GM19438 (cell line): Measurements from ENCODE around the gene CLK3.
A peak's percentile ranks its signal among the peaks of the same experiment; 100 is the strongest.
"Not testable (repeated sequence)": the region's sequence is repeated elsewhere in the genome, so short reads cannot be mapped to it uniquely, and the experiment has no call there.

Source experiments
- ATAC-seq: cut with Tn5 transposase; IDR thresholded peaks from one replicate; pipeline ENCODE4 v1.9.1; 2021; ENCODE audit warnings: low read depth; ENCODE audit not compliant: unreplicated experiment

CLK3 gene

DNA sequence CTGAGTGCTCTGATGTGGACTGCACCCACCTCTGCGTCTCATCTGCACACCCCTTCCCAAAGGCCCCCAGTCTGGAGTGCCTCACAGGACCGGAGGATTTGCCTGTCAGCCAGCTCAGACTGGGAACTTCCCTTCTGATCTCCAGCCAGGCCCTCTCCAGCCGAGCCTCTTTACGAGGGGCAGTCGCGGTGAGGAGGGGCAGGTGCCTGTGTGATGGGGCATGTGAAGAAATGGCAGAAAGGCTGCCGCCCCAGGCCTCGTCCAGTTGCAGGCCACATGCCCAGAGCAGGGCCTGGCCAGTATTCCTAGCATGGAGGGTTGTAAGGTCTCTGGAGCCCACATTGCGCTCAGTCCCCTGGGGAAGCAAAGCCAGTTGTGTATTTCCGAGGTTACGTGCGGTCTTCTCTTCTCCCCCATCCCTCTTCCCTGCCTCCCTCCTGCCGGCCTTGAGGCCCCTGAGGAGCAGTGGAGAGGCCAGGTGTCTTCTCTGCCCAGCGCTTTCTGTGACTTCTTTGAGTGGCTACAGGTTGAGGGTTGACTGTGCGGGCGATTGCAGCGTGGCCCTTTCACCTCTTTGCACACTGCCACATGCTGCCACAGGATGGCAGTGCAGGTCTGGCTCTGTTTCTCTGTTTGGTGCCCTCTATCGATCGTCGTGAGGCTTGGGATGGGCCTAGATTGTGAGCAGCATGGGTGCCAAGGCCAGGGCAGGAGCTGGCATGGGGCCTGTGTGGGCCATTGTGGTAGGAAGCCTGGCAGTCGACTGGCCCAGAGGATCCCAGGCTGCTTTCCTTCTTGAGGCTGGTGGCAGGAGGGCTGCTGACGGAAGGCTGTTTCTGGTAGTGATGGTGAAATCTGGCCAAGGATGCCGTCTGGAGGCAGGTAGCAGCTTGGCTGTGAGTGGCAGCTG, 5.3 kb downstream of the CLK3 start:
- ATAC-seq = no peak

- no peak for ATAC-seq
These were observed 5.9 kb downstream of the CLK3 start for GRCh38 chr15:74621546-74621920.

DNA sequence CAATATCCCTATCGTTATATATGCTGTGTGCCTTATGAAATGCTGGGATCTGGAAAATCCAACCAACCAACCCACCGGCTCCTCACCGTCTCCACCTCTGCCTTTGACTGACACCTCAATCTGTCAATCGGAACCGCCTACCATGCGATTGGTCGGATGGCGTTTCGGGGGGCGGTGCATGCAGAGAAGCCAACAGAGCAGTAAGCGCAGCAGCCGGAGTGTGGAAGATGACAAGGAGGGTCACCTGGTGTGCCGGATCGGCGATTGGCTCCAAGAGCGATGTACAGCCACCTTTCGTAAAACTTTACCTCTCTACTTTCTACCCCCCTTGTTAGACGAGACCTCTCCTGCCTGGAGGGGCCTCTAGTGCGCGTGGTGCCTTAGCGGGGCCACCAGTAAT, 6.3 kb downstream of the CLK3 start:
- no peak for ATAC-seq

DNA sequence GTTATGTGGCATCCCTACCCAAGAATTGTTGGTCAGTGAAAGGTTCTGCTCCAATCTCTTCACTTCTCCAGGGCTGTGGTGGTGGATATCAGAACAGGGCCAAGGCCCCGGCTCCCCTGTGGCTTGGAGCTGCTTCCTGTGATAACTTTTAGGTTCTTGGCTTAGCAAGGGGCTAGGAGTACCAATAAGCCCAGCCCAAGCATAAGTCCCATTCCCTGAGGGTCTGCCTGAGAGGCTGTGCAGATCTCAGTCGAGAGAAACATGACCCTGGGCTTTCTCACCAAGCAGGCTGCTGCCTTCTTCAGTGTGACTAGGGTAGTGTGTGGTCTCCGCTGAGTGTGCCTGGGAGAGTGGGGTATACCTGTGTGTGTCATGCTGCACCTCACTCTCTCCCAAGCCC, 7.1 kb downstream of the CLK3 start:
- ATAC-seq = no peak

DNA sequence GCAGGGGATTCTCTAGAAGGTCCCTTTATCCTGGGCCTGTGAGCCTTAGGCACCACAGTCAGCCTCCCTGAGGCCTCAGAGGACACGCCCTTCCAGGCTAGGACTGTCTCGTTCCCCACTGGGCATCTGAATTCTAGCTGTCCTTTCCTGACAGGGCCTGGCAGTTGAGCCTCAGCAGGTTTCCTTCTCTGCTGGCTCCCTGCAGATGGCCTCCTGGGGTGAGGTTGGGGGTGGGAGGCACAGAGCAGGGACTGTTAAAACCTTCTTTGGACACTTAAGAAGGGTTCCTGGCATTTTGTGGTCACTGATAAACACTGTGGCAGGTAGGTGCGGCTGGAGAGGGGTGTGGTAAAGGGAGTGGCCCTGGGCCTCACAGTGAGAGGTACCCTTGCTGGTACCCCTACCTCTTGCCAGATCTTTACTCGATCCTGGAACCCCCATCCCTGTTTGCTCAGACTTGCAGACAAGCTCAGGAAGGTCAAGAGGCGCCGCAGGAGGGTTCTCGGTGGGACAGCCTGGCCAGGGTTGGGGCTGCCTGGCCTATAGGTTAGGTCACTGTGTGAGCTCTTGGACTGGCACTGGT, 8.5 kb downstream of the CLK3 start:
- ATAC-seq = no peak

DNA sequence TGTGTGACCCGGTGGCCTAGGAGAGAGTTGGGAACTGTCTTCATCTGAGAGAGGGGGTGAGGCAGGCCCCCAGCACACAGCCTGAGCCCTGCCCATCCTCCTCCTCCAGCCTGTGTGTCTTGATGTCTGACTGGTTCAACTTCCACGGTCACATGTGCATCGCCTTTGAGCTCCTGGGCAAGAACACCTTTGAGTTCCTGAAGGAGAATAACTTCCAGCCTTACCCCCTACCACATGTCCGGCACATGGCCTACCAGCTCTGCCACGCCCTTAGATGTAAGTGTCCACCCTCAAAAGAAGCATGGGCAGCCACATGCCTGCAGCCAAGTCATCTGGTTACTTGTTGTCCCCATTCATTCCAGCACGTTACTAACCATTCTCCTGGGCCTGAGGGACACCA, 10.1 kb downstream of the CLK3 start:
- ATAC-seq = no peak

- ATAC-seq = no peak
These were observed 10.7 kb downstream of the CLK3 start for GRCh38 chr15:74626336-74626735.

DNA sequence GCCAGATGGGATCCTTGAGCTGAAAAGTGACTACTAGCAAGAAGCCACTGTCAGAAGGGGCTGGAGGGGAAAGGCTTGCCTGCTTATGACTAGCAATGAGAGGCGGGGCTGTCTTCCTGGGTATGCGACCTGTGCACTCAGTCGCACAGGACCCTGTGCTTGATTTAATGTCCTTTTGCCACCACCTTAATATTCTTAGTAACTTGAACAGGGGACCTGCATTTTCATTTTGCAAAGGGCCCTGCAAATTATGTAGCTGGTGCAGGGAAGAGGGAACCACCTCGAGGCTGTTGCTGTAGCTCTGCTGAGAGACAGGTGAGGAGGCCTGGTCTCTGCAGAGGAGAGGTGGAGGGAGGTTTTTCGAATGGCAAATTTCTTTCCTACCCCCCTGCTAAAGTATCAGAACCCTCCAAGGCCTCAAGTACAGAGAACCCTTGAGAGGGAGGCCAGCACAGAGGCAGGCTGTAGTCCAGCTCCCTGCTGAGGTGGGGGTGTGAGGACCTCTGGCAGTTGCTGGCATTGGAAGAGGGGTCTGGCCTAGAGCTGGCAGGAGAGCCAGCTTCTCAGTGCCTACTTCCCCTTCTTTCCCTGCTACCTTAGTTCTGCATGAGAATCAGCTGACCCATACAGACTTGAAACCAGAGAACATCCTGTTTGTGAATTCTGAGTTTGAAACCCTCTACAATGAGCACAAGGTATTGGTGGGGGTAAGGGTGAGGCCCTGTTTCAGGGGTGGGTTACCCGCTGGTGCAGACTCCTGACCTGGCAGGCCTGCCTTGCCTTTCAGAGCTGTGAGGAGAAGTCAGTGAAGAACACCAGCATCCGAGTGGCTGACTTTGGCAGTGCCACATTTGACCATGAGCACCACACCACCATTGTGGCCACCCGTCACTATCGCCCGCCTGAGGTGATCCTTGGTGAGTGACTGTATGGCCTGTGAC, 11.4 kb downstream of the CLK3 start:
- ATAC-seq = peak; percentile 61

- no peak for ATAC-seq
These were observed 12.1 kb downstream of the CLK3 start for GRCh38 chr15:74627766-74628165.

GRCh38 chr15:74628199-74628598, 12.6 kb downstream of the CLK3 start:
- no peak for ATAC-seq

GRCh38 chr15:74628949-74629348, 13.3 kb downstream of the CLK3 start:
- ATAC-seq = no peak

DNA sequence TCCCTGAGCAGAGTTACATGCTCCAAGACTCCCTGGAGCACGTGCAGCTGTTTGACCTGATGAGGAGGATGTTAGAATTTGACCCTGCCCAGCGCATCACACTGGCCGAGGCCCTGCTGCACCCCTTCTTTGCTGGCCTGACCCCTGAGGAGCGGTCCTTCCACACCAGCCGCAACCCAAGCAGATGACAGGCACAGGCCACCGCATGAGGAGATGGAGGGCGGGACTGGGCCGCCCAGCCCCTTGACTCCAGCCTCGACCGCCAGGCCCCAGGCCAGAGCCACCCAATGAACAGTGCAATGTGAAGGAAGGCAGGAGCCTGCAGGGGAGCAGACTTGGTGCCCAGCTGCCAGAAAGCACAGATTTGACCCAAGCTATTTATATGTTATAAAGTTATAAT, 14.1 kb downstream of the CLK3 start:
- not testable (repeated sequence) for ATAC-seq

GRCh38 chr15:74630284-74631086, 14.8 kb downstream of the CLK3 start:
- ATAC-seq = no peak

- no peak for ATAC-seq
These were observed 15.4 kb downstream of the CLK3 start for GRCh38 chr15:74631087-74631385.

- ATAC-seq = no peak
These were observed 15.8 kb downstream of the CLK3 start for GRCh38 chr15:74631408-74631807.

DNA sequence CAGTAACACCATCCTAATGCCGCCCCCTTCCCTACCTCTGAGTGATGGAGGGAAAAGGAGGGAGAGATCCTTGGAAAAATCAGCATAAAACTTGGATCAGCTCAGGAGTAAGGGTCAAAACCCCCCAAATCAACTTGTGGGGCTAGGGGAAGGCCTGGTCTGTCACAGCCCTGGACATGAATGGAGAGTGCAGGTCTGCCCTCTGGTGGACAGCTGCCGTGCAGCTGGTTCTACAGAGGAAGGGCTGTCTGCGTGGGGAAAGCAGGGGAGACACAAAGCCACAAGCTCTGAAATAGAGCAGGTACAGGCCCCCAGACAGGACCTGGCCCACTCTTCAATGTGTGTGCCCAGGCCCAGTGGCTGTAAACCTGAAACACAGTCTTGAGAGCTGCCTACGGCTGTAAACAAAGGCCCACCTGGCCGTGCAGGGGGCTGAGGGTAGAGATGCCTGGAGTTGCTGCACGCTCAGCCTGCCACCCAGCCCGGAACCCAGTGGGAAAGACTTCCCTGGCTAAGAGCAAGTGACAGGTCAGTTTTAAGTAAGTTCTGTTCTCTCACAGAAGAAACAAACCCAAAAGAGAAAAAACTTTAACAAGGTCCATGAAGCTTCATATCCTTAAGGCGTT, 16.4 kb downstream of the CLK3 start:
- ATAC-seq = no peak

- ATAC-seq = no peak
These were observed 17.0 kb downstream of the CLK3 start for GRCh38 chr15:74632601-74633000.

DNA sequence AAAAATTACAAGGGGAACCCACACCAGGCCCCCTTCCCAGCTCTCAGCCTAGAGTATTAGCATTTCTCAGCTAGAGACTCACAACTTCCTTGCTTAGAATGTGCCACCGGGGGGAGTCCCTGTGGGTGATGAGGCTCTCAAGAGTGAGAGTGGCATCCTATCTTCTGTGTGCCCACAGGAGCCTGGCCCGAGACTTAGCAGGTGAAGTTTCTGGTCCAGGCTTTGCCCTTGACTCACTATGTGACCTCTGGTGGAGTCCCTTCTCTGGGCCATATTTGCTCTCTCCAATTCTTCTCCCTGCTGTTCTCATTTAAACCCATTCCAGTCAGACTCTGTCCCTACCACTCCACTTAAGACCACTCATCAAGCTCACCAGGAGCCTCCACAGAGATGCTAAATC, 18.1 kb downstream of the CLK3 start:
- no peak for ATAC-seq

GRCh38 chr15:74635228-74635627, 19.6 kb downstream of the CLK3 start:
- peak; percentile 57 for ATAC-seq

- no peak for ATAC-seq
These were observed 21.3 kb downstream of the CLK3 start for GRCh38 chr15:74636984-74637383.
